ENCODE measurements around the gene CDC14A. TPM values are rescaled to one million over a fixed set of nuclear protein-coding genes. Genes with fewer than 3 reads are reported as not detected.

CDC14A gene
- total and polyA plus RNA-seq, 2 donors (not counting 3 experiments of a cell fraction or from before 2014, with no cell fraction given) = 3.4 to 13.9 TPM

DNA sequence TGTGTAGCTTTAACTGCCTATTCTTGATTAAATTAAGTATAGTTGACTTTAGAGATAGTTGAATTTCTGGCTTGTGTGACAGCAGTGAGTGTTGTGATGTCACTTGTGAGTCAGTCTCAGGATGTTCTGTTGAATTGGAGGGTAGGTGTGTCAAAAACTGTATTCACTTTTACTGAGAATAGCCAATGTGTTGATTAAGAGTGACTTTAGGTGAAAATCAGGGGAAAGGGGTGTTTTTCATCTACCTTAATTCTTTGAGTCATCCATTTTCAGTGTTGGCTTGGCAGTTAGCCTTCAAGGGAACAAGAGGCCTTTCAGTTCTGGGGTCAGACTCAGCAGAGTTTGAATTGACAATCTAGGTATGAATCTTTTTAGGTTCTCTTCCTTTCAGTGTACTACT is 75.9 kb downstream of the CDC14A start:
- no peaks in the 10 kb centered on the region for H3K9me1 ChIP-seq (replicated peaks; ENCODE audit: control insufficient read depth, extremely low read depth, insufficient read depth, low read length)
- no peaks in the 10 kb centered on the region for H3K27me3 ChIP-seq (ENCODE audit: control insufficient read depth in 2 of 2, insufficient read depth in 2 of 2, low read length in 2 of 2)
- intact Hi-C loops (cut with micrococcal nuclease) = no loop called here
- H3K36me3 ChIP-seq (ENCODE audit: control insufficient read depth in 2 of 2, extremely low read depth in 1 of 2, insufficient read depth in 2 of 2, low read length in 2 of 2) = no peaks in the 10 kb centered on the region
- TF ChIP-seq JUN (IDR thresholded peaks at IDR 0.05; ENCODE audit: borderline replicate concordance, insufficient read depth, insufficient read length, low read depth) (no peak), FOS (IDR thresholded peaks at IDR 0.05; ENCODE audit: borderline replicate concordance, insufficient read depth, low read length) (no peak), GATA2 (IDR thresholded peaks at IDR 0.05; ENCODE audit: insufficient read depth, insufficient read length, low read depth, low read length) (no peak), POLR2AphosphoS5 (IDR thresholded peaks at IDR 0.05; ENCODE audit: insufficient read depth, low read depth, low read length) (no peak), POLR2A (IDR thresholded peaks at IDR 0.05; ENCODE audit: low read depth, low read length) (no peak), MYC (IDR thresholded peaks at IDR 0.05; ENCODE audit: low read depth, low read length) (no peak), EZH2 (IDR thresholded peaks at IDR 0.05; ENCODE audit: borderline replicate concordance, low read depth, low read length, severe bottlenecking) (no peak)
- TF ChIP-seq, protein P1, sequence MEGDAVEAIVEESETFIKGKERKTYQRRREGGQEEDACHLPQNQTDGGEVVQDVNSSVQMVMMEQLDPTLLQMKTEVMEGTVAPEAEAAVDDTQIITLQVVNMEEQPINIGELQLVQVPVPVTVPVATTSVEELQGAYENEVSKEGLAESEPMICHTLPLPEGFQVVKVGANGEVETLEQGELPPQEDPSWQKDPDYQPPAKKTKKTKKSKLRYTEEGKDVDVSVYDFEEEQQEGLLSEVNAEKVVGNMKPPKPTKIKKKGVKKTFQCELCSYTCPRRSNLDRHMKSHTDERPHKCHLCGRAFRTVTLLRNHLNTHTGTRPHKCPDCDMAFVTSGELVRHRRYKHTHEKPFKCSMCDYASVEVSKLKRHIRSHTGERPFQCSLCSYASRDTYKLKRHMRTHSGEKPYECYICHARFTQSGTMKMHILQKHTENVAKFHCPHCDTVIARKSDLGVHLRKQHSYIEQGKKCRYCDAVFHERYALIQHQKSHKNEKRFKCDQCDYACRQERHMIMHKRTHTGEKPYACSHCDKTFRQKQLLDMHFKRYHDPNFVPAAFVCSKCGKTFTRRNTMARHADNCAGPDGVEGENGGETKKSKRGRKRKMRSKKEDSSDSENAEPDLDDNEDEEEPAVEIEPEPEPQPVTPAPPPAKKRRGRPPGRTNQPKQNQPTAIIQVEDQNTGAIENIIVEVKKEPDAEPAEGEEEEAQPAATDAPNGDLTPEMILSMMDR (IDR thresholded peaks at IDR 0.05; ENCODE audit: extremely low read depth in 1 of 2, insufficient read depth in 1 of 2, low read depth in 1 of 2, low read length in 2 of 2) = no peak
- TF ChIP-seq, protein P2, sequence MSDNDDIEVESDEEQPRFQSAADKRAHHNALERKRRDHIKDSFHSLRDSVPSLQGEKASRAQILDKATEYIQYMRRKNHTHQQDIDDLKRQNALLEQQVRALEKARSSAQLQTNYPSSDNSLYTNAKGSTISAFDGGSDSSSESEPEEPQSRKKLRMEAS (IDR thresholded peaks at IDR 0.05; ENCODE audit: insufficient read depth, insufficient read length) = no peak
- H3K9ac ChIP-seq (replicated peaks; ENCODE audit: extremely low read depth, insufficient read depth, low read length) = no peak overlapping the region
- H3K4me1 ChIP-seq (ENCODE audit: control insufficient read depth, extremely low read depth, insufficient read depth, low read length) = no peaks in the 10 kb centered on the region
- no peaks in the 10 kb centered on the region for H3K79me2 ChIP-seq (ENCODE audit: control insufficient read depth, insufficient read depth, low read length)
- BruUV-seq (replicated peaks) = no TSS peak
- H3K9me3 ChIP-seq (replicated peaks; ENCODE audit: control insufficient read depth, insufficient read depth, low read length) = no peaks in the 10 kb centered on the region
- H3K4me2 ChIP-seq (ENCODE audit: insufficient read depth, low read length) = no peak overlapping the region
- no peak overlapping the region for H3K4me3 ChIP-seq (replicated peaks in 1 of 3; ENCODE audit: insufficient read depth in 1 of 3, low read depth in 1 of 3, low read length in 3 of 3)
- POLR2A ChIA-PET = no interaction called here
- FAIRE-seq (no peak), DNase-seq (ENCODE audit: low read depth, low spot score) (no peak)
- no peak overlapping the region for H3K27ac ChIP-seq (ENCODE audit: insufficient read depth, low read depth, low read length)
- H2AFZ ChIP-seq (ENCODE audit: low read depth, low read length) = no peak overlapping the region
- no peaks in the 10 kb centered on the region for H4K20me1 ChIP-seq (replicated peaks; ENCODE audit: control insufficient read depth, extremely low read depth, insufficient read depth, low read length)
- CTCF ChIA-PET = no interaction called here
- dilution Hi-C loops (cut with MboI; ENCODE audit: extremely low pct_ligation_motif_present, low sequenced_read_pairs) = no loop called here

Data from endothelial cell of umbilical vein (primary cell).